Lower leg skin (tissue), 3 donors: ENCODE results near the gene CHD6.

Experiments
- CTCF ChIP-seq, 3 donors: fragments of 450-650 bp; IDR thresholded peaks; one replicate each; pipeline ENCODE4 v1.5.1; 2016; ENCODE audit warnings: antibody characterized with exemption in 3 of 3, mild to moderate bottlenecking in 3 of 3, moderate library complexity in 2 of 3
- POLR2A ChIP-seq, 2 donors: fragments of 450-650 bp; IDR thresholded peaks; one replicate each; pipeline ENCODE4 v1.6.1; 2016 to 2017; ENCODE audit warnings: antibody characterized with exemption in 2 of 2, mild to moderate bottlenecking in 1 of 2, moderate library complexity in 1 of 2

GRCh38 chr20:41657655-41658054, 39.5 kb upstream of the CHD6 start:
- TF ChIP-seq CTCF (IDR thresholded peaks at IDR 0.05) (no peak), POLR2A (IDR thresholded peaks at IDR 0.05) (no peak)
